Mammary epithelial cell (primary cell): Measurements from ENCODE around the gene RGS9BP.

Source experiments
- EZH2 ChIP-seq: IDR thresholded peaks from 2 replicates; pipeline ENCODE4 v1.6.1; 2012; ENCODE audit warnings: low read length, inconsistent platforms, borderline replicate concordance
- TF ChIP-seq, protein P1 (sequence below), 2 donors: IDR thresholded peaks in 1 of 2; conservative IDR thresholded peaks in 1 of 2; 2 replicates each; pipeline ENCODE4 v1.5.1; 2011 to 2012; ENCODE audit warnings: inconsistent platforms in 2 of 2, low read length in 2 of 2, mild to moderate bottlenecking in 2 of 2, control low read depth in 1 of 2, low read depth in 1 of 2; ENCODE audit not compliant: insufficient read depth in 1 of 2; ENCODE audit errors: extremely low read depth in 1 of 2

DNA sequence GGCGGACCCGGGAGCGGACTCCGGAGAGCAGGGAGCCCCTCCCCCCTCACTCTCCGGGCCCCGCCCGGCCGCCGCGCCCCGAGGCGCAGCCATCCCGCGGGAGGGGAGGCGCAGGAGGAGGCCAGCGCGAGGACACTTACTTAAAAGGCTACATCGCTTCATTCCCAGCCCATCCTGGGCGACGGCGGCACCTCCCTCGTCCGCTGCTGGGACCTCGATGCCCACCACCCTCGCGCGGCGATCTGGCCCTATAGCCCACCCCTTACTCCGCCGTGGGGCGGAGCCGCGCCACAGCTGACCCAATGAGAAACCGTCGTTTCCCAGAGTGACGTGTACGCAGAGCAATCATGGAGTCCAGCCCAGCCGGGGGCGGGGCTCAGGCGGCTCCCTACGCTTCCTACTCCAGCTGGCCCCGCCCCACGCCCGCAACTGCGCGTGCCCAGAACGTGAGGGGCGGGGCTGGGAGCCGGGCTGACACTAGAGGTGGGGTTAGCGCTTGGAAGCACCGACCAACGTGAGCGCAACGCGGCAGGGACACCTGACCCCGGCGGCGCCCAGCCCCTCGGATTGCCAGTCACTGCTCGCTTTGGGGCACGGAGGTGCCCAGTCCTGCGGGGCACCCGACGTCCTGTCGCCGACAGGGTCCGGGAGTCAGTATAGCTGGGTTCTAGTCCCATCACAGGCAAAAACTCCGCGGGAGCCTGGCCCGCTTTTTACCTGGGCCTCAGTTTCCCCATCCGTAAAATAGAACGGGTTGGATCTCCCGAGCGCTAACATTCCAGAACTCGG lies 523 bp upstream of the RGS9BP start, which contains the start of gene ANKRD27:
- TF ChIP-seq, protein P1, sequence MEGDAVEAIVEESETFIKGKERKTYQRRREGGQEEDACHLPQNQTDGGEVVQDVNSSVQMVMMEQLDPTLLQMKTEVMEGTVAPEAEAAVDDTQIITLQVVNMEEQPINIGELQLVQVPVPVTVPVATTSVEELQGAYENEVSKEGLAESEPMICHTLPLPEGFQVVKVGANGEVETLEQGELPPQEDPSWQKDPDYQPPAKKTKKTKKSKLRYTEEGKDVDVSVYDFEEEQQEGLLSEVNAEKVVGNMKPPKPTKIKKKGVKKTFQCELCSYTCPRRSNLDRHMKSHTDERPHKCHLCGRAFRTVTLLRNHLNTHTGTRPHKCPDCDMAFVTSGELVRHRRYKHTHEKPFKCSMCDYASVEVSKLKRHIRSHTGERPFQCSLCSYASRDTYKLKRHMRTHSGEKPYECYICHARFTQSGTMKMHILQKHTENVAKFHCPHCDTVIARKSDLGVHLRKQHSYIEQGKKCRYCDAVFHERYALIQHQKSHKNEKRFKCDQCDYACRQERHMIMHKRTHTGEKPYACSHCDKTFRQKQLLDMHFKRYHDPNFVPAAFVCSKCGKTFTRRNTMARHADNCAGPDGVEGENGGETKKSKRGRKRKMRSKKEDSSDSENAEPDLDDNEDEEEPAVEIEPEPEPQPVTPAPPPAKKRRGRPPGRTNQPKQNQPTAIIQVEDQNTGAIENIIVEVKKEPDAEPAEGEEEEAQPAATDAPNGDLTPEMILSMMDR (conservative IDR thresholded peaks at IDR 0.05 in 1 of 2, IDR thresholded peaks at IDR 0.05 in 1 of 2; ENCODE audit: extremely low read depth in 1 of 2, insufficient read depth in 1 of 2, low read depth in 1 of 2, low read length in 2 of 2), result no peak
- no peak for TF ChIP-seq EZH2
